ENCODE data around the gene CCDC92.
A peak's percentile ranks its signal among the peaks of the same experiment; 100 is the strongest.

CCDC92 gene

GRCh38 chr12:123934829-123935228 is 37.8 kb downstream of the CCDC92 start:
- no peak overlapping the region for H3K27ac ChIP-seq
- in situ Hi-C loops (cut with HindIII; ENCODE audit: low pct_ligation_motif_present, low sequenced_read_pairs) = no loop called here
- H3K36me3 ChIP-seq (replicated peaks) = no peaks in the 10 kb centered on the region
- H3K4me3 ChIP-seq (ENCODE audit: low read depth, low read length) = no peak overlapping the region
- DNase-seq = peak; percentile 16
- TF ChIP-seq, protein P1, sequence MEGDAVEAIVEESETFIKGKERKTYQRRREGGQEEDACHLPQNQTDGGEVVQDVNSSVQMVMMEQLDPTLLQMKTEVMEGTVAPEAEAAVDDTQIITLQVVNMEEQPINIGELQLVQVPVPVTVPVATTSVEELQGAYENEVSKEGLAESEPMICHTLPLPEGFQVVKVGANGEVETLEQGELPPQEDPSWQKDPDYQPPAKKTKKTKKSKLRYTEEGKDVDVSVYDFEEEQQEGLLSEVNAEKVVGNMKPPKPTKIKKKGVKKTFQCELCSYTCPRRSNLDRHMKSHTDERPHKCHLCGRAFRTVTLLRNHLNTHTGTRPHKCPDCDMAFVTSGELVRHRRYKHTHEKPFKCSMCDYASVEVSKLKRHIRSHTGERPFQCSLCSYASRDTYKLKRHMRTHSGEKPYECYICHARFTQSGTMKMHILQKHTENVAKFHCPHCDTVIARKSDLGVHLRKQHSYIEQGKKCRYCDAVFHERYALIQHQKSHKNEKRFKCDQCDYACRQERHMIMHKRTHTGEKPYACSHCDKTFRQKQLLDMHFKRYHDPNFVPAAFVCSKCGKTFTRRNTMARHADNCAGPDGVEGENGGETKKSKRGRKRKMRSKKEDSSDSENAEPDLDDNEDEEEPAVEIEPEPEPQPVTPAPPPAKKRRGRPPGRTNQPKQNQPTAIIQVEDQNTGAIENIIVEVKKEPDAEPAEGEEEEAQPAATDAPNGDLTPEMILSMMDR (IDR thresholded peaks at IDR 0.05; ENCODE audit: low read depth, low read length, missing control alignments) = no peak
- no peaks in the 10 kb centered on the region for H3K27me3 ChIP-seq (replicated peaks)

DNA sequence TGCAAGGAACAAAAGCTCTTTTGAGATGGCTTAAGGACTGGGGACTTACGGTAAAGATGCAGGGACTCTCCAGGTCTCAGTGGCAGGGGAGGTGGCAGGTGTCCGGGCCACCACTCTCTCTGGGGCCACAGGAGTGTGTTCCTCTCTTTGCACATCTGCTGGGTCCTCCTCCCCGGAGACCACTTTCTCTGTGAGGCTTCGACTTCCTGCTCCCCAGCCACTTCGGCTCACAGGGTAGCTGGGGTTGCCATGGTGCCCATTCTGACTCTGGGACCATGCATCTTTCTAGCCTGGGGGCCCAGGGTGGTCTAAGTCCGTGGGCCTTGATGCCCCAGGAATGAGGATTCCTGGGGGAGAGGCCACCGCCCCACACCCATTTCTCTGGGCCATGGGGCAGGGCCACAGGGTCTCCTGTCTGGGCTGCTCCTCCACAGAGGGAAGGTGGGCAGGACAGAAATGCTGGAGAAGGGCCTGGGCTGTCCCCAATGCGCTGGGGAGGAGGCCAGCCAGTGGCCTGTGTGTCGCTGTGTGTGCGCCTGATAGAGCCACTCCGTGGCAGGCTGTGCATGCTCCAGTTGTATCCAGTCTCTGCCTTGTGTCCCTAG is 38.5 kb downstream of the CCDC92 start:
- Histone ChIP-seq H3K27me3 (replicated peaks) (no peaks in the 10 kb centered on the region), H3K27ac (no peak overlapping the region), H3K36me3 (replicated peaks) (no peaks in the 10 kb centered on the region), H3K4me3 (ENCODE audit: low read depth, low read length) (no peak overlapping the region)
- in situ Hi-C loops (cut with HindIII; ENCODE audit: low pct_ligation_motif_present, low sequenced_read_pairs) = no loop called here
- DNase-seq = no peak
- TF ChIP-seq, protein P1 (IDR thresholded peaks at IDR 0.05; ENCODE audit: low read depth, low read length, missing control alignments) = no peak

DNA sequence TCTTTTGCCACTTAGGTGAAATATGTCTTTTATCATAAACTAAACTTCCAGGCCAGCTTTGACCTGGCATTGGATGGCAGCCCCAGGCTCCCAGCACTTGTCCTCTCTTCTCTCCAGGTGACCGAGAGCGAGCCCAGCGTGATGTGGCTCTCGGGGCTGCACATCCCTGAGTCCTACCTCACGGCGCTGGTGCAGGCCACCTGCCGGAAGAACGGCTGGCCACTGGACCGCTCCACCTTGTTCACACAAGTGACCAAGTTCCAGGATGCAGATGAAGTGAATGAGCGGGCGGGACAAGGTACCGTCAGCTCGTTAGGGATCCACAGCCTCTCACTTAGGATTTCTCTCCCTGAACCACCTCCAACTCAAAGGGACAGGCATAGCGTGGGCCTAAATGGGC is 39.4 kb downstream of the CCDC92 start:
- in situ Hi-C loops (cut with HindIII; ENCODE audit: low pct_ligation_motif_present, low sequenced_read_pairs) = no loop called here
- no peaks in the 10 kb centered on the region for H3K36me3 ChIP-seq (replicated peaks)
- H3K4me3 ChIP-seq (ENCODE audit: low read depth, low read length) = no peak overlapping the region
- no peak for DNase-seq
- TF ChIP-seq, protein P1 (IDR thresholded peaks at IDR 0.05; ENCODE audit: low read depth, low read length, missing control alignments) = no peak
- H3K27me3 ChIP-seq (replicated peaks) = no peaks in the 10 kb centered on the region
- no peak overlapping the region for H3K27ac ChIP-seq

DNA sequence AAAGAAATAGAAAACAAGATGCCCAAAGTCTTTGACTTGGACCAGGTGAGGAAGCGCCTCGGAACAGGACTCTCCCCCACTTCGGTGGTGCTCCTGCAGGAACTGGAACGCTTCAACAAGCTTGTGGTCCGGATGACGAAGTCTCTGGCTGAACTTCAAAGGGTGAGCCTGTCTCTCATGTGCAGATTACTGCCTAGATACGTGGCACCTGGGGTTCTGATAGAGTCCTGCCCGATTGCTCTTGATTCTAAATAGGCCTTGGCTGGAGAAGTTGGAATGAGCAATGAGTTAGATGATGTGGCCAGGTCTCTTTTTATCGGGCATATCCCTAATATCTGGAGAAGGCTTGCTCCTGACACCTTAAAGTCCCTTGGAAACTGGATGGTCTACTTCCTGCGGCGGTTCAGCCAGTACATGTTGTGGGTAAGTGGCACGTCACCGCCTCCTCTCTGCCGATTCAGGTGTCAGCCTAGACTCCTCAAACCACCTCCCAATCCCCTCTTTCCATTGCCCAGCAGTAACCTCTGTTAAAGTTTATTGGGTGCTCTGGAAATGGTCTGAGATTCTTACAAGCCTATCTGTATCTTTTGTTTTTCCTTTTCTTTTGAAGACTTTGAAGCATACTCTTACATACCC is 40.8 kb downstream of the CCDC92 start:
- no peak for DNase-seq
- H3K27me3 ChIP-seq (replicated peaks) = no peaks in the 10 kb centered on the region
- H3K36me3 ChIP-seq (replicated peaks) = no peaks in the 10 kb centered on the region
- no peak overlapping the region for H3K27ac ChIP-seq
- no peak overlapping the region for H3K4me3 ChIP-seq (ENCODE audit: low read depth, low read length)
- in situ Hi-C loops (cut with HindIII; ENCODE audit: low pct_ligation_motif_present, low sequenced_read_pairs) = no loop called here
- TF ChIP-seq, protein P1 (IDR thresholded peaks at IDR 0.05; ENCODE audit: low read depth, low read length, missing control alignments) = no peak

GRCh38 chr12:123929946-123930583 is 42.6 kb downstream of the CCDC92 start:
- Histone ChIP-seq H3K27ac (no peak overlapping the region), H3K4me3 (ENCODE audit: low read depth, low read length) (no peak overlapping the region), H3K36me3 (replicated peaks) (no peaks in the 10 kb centered on the region), H3K27me3 (replicated peaks) (no peaks in the 10 kb centered on the region)
- in situ Hi-C loops (cut with HindIII; ENCODE audit: low pct_ligation_motif_present, low sequenced_read_pairs) = no loop called here
- TF ChIP-seq, protein P1 (IDR thresholded peaks at IDR 0.05; ENCODE audit: low read depth, low read length, missing control alignments) = no peak
- DNase-seq = no peak
